ENCODE data around the gene TBC1D22A.
"Not testable (repeated sequence)": the region's sequence is repeated elsewhere in the genome, so short reads cannot be mapped to it uniquely, and the experiment has no call there.

Gene TBC1D22A

GRCh38 chr22:46815896-46816731, 53.7 kb downstream of the TBC1D22A start:
- DNase-seq, result no peak

- DNase-seq, result not testable (repeated sequence)
Observed at GRCh38 chr22:46817390-46817789, 54.9 kb downstream of the TBC1D22A start.

- no peak for DNase-seq
Observed at GRCh38 chr22:46823248-46823647, 60.8 kb downstream of the TBC1D22A start.

GRCh38 chr22:46823654-46824053, 61.2 kb downstream of the TBC1D22A start:
- DNase-seq, result no peak

GRCh38 chr22:46824344-46824909, 62.0 kb downstream of the TBC1D22A start:
- no peak for DNase-seq

- no peak for DNase-seq
Observed at GRCh38 chr22:46824980-46825544, 62.6 kb downstream of the TBC1D22A start.

- DNase-seq, result no peak
Observed at GRCh38 chr22:46826438-46827135, 64.1 kb downstream of the TBC1D22A start.

- no peak for DNase-seq
Observed at GRCh38 chr22:46827136-46827780, 64.8 kb downstream of the TBC1D22A start.

GRCh38 chr22:46827781-46828180, 65.3 kb downstream of the TBC1D22A start:
- DNase-seq, result no peak

- DNase-seq, result no peak
Observed at GRCh38 chr22:46828323-46828900, 66.0 kb downstream of the TBC1D22A start.

- no peak for DNase-seq
Observed at GRCh38 chr22:46829117-46829891, 66.9 kb downstream of the TBC1D22A start.

GRCh38 chr22:46829941-46830715, 67.7 kb downstream of the TBC1D22A start:
- DNase-seq, result no peak

- DNase-seq, result no peak
Observed at GRCh38 chr22:46830841-46831240, 68.4 kb downstream of the TBC1D22A start.

- no peak for DNase-seq
Observed at GRCh38 chr22:46833228-46833627, 70.8 kb downstream of the TBC1D22A start.

- no peak for DNase-seq
Observed at GRCh38 chr22:46834021-46834737, 71.7 kb downstream of the TBC1D22A start.

- DNase-seq, result no peak
Observed at GRCh38 chr22:46835288-46835687, 72.8 kb downstream of the TBC1D22A start.

- no peak for DNase-seq
Observed at GRCh38 chr22:46835693-46836092, 73.2 kb downstream of the TBC1D22A start.

- no peak for DNase-seq
Observed at GRCh38 chr22:46841522-46841921, 79.1 kb downstream of the TBC1D22A start.

GRCh38 chr22:46842606-46843005, 80.2 kb downstream of the TBC1D22A start:
- no peak for DNase-seq

- DNase-seq, result no peak
Observed at GRCh38 chr22:46843821-46844255, 81.4 kb downstream of the TBC1D22A start.

All from cortex of kidney (tissue), 1 donor.